Uterus (tissue), 4 donors: ENCODE data around the gene GCC1. TPM values are rescaled to one million over a fixed set of nuclear protein-coding genes. Genes with fewer than 3 reads are reported as not detected.

ENCODE experiments used
- DNase-seq, 2 donors: peaks; one replicate each; pipeline ENCODE4 v3.0.0-alpha.2; 2019 to 2020
- H3K27ac ChIP-seq, 2 donors: fragments of 200-600 bp; sonication (generic); 1 replicate in 1 of 2; 2 replicates in 1 of 2; pipeline ENCODE4 v1.5.1; 2016 to 2018
- H3K27me3 ChIP-seq, 2 donors: fragments of 200-600 bp; sonication (generic); one replicate each; pipeline ENCODE4 v1.5.1; 2018 to 2019; ENCODE audit warnings: control low read depth in 1 of 2
- H3K36me3 ChIP-seq, 2 donors: fragments of 200-600 bp; sonication (generic); one replicate each; pipeline ENCODE4 v1.5.1; 2019; ENCODE audit warnings: control low read depth in 1 of 2
- H3K4me1 ChIP-seq, 2 donors: fragments of 200-600 bp; sonication (generic); one replicate each; pipeline ENCODE4 v1.5.1; 2018 to 2019; ENCODE audit warnings: control low read depth in 1 of 2
- H3K4me3 ChIP-seq, 2 donors: fragments of 200-600 bp; sonication (generic); 1 replicate in 1 of 2; 2 replicates in 1 of 2; pipeline ENCODE4 v1.5.1; 2018 to 2019; ENCODE audit warnings: mild to moderate bottlenecking in 1 of 2
- H3K9me3 ChIP-seq, 2 donors: fragments of 200-600 bp; sonication (generic); one replicate each; pipeline ENCODE4 v1.5.1; 2019; ENCODE audit warnings: control low read depth in 1 of 2
- POLR2A ChIP-seq, 2 donors: fragments of 450-650 bp; IDR thresholded peaks; one replicate each; pipeline ENCODE4 v1.6.1; 2016; ENCODE audit warnings: antibody characterized with exemption in 2 of 2, mild to moderate bottlenecking in 1 of 2, moderate library complexity in 1 of 2
- intact Hi-C: fragments of 100-400 bp; cut with DNase I; formaldehyde crosslinking; loops from one replicate; pipeline ENCODE4 v1.15.1; 2023; ENCODE audit warnings: low total_unique reads
- total RNA-seq, 4 donors: library from RNA; depleted of rRNA in 3 of 4; stranded (reverse); fragments of >200 nt in 3 of 4; gene quantifications; one replicate each; pipeline versions ENCODE4 v1.1.0 to v1.2.4, GENCODE V29; 2014 to 2023
- TF ChIP-seq, protein P1 (sequence below), 4 experiments: fragments of 200-600 bp in 2 of 4; fragments of 450-650 bp in 2 of 4; sonication (generic) in 2 of 4; IDR thresholded peaks; one replicate each; pipeline ENCODE4 v1.5.1; 2016 to 2019; ENCODE audit warnings: antibody characterized with exemption in 4 of 4, mild to moderate bottlenecking in 2 of 4, moderate library complexity in 1 of 4
- donor health status: DM: yes; HTN: yes; CAD: no.

Gene GCC1
- total RNA-seq, 4 donors from 2014 or later, result 3.8 to 22.9 (median 10.6) TPM

DNA sequence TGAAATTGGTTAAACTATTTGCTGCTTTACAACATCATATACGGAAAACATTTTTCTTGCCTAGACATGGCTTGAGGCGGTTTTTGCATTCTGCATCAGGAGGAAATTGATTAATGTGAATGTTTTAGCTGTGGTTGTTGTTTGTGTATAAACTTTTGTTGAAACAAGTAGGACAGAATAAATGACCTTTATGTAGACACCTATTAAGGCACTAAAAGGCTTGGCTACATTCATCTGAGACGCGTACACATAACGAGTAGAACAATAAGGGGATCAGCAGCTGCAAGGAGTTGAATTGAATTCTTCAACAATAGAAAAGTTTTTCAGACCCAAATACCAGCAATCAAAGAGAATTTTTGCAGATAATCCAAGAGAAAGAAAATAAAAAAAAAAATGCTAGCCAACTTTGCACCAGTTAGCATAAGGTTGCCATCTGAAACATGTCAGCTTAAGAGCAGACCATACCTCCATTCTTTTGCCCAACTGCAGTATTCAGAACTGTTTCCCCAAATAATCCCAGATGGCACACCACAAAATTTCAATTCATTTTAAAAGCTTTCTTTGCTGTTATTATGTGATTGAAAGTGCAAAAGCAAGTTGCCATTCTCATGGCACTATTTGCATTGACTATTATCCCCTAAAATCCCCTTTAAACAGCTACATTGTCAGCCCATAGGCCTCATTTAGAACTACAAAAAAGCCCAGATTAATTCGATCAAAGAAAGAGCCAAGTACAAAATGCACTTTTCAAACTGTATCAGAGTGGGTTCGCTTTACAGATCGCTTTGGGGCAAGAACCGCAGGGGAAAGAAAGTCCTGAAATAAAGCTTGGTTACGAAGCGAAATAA, 49.6 kb downstream of the GCC1 start:
- H3K27me3 ChIP-seq, result no peaks in the 10 kb centered on the region
- DNase-seq, result no peak
- intact Hi-C loops, result no loop called here

DNA sequence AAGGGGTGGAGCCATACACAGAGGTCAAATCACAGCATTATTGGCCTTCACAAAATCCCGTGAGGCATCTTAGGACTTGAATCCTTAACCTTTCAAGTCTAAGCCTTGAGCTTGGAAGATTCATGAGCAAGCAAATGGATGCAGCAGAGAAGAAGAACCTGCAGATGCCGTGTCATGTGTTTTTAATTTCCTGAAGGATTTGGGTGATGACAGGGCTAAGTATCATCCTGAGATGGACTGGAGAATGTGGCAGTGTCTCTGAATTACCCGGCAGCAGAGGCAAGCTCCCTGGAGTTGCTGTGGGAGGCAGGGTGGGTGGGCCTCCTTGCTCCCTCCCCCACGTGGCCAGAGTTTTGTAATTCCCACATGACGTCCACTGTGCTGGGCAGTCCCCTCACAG, 50.8 kb downstream of the GCC1 start:
- intact Hi-C loops, result no loop called here
- Histone ChIP-seq H3K9me3 (no peaks in the 10 kb centered on the region), H3K4me3 (no peak overlapping the region), H3K36me3 (no peaks in the 10 kb centered on the region), H3K27ac (no peak overlapping the region), H3K27me3 (no peaks in the 10 kb centered on the region), H3K4me1 (no peaks in the 10 kb centered on the region)
- TF ChIP-seq, protein P1, sequence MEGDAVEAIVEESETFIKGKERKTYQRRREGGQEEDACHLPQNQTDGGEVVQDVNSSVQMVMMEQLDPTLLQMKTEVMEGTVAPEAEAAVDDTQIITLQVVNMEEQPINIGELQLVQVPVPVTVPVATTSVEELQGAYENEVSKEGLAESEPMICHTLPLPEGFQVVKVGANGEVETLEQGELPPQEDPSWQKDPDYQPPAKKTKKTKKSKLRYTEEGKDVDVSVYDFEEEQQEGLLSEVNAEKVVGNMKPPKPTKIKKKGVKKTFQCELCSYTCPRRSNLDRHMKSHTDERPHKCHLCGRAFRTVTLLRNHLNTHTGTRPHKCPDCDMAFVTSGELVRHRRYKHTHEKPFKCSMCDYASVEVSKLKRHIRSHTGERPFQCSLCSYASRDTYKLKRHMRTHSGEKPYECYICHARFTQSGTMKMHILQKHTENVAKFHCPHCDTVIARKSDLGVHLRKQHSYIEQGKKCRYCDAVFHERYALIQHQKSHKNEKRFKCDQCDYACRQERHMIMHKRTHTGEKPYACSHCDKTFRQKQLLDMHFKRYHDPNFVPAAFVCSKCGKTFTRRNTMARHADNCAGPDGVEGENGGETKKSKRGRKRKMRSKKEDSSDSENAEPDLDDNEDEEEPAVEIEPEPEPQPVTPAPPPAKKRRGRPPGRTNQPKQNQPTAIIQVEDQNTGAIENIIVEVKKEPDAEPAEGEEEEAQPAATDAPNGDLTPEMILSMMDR (IDR thresholded peaks at IDR 0.05), result no peak
- no peak for TF ChIP-seq POLR2A (IDR thresholded peaks at IDR 0.05)
- DNase-seq, result no peak

More for the DNA sequence above, 49.6 kb downstream of the GCC1 start:
- Histone ChIP-seq H3K9me3 (no peaks in the 10 kb centered on the region), H3K4me3 (no peak overlapping the region), H3K36me3 (no peaks in the 10 kb centered on the region), H3K27ac (no peak overlapping the region), H3K4me1 (no peaks in the 10 kb centered on the region)
- TF ChIP-seq, protein P1 (IDR thresholded peaks at IDR 0.05), result no peak
- TF ChIP-seq POLR2A (IDR thresholded peaks at IDR 0.05), result no peak

DNA sequence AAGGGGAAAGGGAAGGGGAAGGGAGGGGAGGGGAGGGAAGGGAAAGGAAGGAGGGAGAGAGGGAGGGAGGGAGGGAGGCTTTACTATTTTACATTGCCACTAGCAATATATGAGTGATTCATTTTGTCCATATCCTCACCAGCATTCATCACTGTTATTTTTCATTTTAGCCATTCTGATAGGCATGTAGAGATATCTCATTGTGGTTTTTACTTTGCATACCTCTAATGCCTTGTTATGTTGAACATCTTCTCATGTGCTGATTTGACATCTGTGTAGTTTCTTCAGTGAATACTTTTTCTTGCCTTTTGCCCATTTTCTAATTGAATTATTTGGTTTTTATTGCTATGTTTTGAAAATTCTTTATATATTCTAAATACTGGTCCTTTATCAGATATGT, 52.7 kb downstream of the GCC1 start:
- TF ChIP-seq POLR2A (IDR thresholded peaks at IDR 0.05), result no peak
- TF ChIP-seq, protein P1 (IDR thresholded peaks at IDR 0.05), result no peak
- DNase-seq, result no peak
- intact Hi-C loops, result no loop called here

DNA sequence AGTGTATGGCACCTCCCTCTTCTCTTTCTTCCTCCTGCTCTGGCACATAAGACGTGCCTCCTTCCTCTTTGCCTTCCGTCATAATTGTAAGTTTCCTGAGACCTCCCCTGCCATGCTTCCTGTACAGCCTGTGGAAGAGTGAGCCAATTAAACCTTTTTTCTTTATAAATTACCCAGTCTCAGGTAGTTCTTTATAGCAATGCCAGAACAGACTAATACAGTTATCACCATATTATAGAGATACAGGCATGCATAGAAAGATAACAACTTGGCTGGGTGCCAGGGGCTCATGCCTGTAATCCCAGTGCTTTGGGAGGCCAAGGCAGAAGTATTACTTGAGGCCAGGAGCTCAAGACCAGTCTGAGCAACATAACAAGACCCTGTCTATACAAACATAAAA, 53.2 kb downstream of the GCC1 start:
- no peaks in the 10 kb centered on the region for H3K36me3 ChIP-seq
- TF ChIP-seq, protein P1 (IDR thresholded peaks at IDR 0.05), result no peak
- TF ChIP-seq POLR2A (IDR thresholded peaks at IDR 0.05), result no peak
- no peaks in the 10 kb centered on the region for H3K9me3 ChIP-seq
- H3K4me3 ChIP-seq, result no peak overlapping the region
- H3K27me3 ChIP-seq, result no peaks in the 10 kb centered on the region
- DNase-seq, result no peak
- no peak overlapping the region for H3K27ac ChIP-seq
- intact Hi-C loops, result no loop called here
- H3K4me1 ChIP-seq, result no peaks in the 10 kb centered on the region

More for the DNA sequence above, 52.7 kb downstream of the GCC1 start:
- Histone ChIP-seq H3K27ac (no peak overlapping the region), H3K4me3 (no peak overlapping the region), H3K4me1 (no peaks in the 10 kb centered on the region), H3K9me3 (no peaks in the 10 kb centered on the region), H3K36me3 (no peaks in the 10 kb centered on the region), H3K27me3 (no peaks in the 10 kb centered on the region)

Other genes starting within 250 kb of the GCC1 start
- gene ZNF800, start 192.9 kb downstream of the GCC1 start, total RNA-seq, result 10 to 100 TPM; 19.7 to 49.1 (median 40.1) TPM
- 100 to 1,000 TPM in 3 of 4 donors, 10 to 100 TPM in 1; 77.4 to 273 (median 122) TPM for gene ARF5, start 2.8 kb upstream of the GCC1 start, total RNA-seq
- 1 to 10 TPM in 1 of 4 donors, under 1 TPM in 1, not detected in 2; 0.62 to 2.1 TPM for gene FSCN3, start 8.1 kb upstream of the GCC1 start, total RNA-seq
- not detected for gene PAX4, start 32.5 kb upstream of the GCC1 start, total RNA-seq
- 100 to 1,000 TPM in 2 of 4 donors, 10 to 100 TPM in 2; 54.8 to 192 (median 117) TPM for gene SND1, start 66.6 kb upstream of the GCC1 start, total RNA-seq